Stimulated activated CD8-positive, alpha-beta memory T cell treated with anti-CD3 and anti-CD28 coated beads, Interleukin-12 subunit alpha, Interleukin-12 subunit beta, amount 100 ng/mL, for 24 hours (primary cell): Measurements from ENCODE around the gene CD72.

Experiments used
- DNase-seq: peaks from one replicate; pipeline ENCODE4 v3.0.0-alpha.2; 2020; ENCODE audit errors: extremely low read depth

Gene CD72, protein sequence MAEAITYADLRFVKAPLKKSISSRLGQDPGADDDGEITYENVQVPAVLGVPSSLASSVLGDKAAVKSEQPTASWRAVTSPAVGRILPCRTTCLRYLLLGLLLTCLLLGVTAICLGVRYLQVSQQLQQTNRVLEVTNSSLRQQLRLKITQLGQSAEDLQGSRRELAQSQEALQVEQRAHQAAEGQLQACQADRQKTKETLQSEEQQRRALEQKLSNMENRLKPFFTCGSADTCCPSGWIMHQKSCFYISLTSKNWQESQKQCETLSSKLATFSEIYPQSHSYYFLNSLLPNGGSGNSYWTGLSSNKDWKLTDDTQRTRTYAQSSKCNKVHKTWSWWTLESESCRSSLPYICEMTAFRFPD

DNA sequence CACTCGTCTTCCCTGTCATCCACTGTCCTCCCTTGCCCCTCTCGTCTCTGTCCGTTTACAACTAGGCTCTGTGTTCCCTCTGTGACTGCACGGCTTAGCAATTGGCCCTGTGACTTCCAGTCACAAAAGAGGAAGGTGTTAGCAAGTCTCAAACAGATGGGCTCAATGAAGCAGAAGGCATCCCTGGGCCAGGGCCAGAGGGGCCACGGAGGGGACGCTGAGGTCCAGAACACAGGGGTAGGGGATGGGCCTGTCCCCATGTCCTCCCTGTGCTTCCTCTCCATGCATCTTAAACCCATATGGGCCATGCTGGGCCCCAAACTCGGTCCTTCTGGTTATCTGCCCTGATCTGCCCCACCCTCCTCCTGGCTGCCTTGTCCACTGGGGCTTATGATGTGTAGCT is at the start of gene CD72:
CD72 (minus strand) TSS at position 89 of the 403 bp plus-strand sequence. CDS start 110 bp downstream, outside the sequence.
- DNase-seq: no peak

DNA sequence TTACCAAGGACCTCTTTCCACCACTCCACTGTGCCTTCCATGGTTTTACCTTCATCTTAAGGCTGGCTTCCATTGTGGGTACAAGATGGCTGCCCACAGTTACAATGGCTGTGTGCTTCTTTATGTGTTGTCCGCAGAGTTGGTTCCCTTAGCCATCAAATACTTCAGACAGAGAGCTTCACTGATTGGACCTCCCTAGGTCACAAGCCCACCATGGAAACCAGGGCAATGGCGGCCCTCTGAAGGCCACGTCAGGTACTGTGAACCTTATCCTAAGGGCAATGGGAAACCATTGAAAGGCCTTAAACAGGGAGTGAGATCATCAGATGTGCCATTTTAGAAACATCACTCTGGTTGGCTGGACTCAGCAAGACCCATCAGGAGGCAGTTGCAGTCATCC is 49.7 kb upstream of the CD72 start:
- no peak for DNase-seq

DNA sequence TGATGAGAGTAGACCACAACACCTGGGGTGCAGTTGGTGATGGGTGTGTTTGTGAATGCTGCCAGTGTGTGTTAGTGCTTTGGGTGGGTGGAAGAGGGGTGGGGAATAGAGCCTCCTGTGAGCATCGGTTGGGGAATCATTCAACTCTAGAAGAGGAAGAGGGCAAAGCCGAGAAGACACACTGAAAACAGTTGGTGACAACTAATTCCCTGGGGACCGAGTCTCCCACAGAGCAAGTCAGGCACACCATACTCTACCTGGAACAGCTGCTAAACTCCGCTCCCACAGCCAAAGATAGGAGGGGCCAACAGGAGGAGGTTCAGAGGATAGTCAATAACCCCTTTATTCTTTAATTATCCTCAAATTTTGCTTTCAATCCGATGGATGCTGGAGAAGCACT is 48.3 kb upstream of the CD72 start:
- DNase-seq: no peak

DNA sequence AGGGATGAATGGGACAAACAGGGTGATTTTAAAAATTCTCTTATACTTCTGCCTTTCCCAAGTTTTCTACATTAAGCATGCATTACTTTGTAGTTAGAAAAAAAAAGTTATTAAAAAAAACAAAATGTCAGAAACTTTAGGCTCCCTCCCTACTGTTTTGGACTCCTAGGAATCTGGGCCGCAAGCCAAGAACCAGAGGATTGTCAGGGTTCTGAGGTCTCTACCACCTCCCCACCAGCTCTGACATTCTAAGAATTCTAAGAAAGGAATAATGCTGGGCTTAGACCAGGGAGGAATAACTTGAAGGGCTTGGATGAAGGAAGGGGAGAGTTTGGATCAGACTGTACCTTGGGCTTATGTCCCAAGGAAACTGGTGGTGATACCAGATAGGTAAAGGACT is 47.8 kb upstream of the CD72 start:
- DNase-seq: no peak

DNA sequence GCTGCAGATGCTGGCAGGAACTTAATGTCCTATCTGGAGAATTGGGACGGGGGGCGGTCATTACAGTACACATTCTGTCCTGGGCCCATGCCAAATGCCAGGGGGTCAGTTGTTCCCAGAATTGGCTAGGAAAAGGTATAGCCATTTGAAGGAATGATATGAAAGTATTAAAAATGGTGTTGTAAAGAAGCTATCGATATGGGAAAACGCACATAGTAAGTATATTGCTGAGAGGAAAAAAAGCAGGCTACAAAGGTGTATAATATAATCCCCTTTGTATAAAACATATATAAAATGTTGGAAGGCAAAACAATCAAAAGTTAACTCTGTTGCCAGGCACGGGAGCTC is 47.2 kb upstream of the CD72 start:
- no peak for DNase-seq

DNA sequence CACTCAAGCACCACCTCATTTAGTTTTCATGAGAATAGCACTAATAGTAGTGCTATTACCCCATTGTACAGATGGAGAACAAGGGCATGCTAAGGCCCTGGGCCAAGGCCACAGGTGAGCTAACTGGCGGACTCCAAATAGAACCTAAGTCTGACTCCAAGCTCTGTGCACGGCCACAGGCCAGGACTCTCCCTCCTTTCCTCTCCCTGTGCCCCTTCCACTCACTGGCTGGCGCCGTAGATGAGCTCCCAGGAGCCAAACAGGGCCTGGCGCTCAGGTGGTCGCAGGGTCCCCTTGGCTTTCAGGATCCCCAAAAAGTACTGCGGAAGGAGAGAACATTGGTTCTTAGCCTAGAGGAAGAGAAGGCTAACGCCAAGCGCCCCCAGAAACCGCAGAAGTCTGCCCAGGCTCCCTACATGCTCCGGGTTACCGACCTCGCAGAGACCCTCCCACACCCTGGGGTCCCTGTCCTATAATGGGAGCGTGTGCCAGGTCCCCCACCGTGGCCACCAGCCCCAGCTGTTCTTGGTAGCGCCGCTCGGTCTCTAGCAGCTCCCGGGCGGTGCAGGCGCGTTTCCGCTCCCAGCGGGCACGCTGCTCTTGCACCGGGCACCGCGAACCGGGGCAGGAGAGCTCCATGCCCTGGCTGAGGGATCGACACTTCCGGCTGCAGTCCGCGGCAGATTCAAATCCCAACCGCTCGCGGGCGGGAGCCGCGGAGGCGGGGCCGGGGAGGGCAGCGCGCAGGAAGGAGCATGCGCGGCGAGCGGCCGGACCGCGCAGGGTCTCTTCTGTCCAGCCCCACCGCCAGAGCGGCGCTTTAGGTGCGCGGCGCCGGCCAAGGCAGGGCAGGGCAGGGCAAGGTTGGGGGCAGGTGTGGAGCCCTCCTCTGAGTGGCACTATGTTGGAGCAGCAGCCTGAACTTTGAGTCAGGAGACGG is 46.6 kb upstream of the CD72 start, which contains the start of gene ARHGEF39:
ARHGEF39 (minus strand) TSS at position 665 of the 940 bp plus-strand sequence; CDS start at position 639, 26 bp downstream.
- DNase-seq: no peak

DNA sequence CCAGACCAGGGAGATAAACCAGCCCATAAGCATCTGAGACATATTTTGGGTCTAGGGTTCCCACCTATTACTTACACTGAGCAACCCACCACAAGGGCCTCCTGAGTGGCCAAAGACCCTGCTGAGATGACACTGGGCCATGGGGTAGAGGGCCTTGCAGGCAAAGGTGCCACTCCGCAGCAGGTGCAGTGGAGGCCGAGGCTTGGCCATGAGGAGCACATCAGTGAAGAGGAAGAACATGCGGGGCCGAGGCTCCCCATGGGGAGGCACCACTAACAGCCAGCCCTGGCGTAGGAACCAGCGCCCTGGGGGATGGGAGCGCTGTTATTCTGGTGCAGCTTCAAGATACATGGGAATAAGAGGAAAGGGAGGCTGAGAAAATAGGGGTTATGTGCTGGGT is 44.2 kb upstream of the CD72 start:
- no peak for DNase-seq

DNA sequence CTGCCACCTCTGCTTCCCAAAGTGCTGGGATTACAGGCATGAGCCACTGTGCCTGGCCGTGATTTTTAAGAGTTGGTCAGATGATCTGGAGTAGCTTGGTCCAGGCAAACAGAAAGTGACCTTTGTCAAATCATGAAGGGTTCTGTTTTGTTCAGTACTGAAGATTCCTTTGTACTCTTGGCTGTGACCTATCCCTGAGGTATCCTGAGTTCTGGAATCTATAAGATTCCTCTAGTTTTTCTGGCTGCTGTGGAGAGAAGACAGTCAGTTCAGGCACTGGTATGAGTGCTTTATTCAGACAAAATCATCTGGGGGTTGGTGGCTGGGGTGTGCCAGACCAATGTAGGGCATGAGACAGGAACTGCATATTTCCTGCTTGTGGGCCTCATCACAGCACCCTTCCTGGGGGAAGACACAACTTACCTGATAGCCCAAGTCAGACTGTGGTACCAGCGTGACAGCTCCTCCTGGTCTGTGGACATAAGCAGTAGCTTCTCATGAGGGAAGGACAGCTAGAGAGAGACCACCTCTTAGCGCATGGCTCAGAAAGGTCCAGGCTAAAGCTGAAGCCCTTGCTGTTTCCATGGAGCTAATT is 43.6 kb upstream of the CD72 start:
- no peak for DNase-seq

DNA sequence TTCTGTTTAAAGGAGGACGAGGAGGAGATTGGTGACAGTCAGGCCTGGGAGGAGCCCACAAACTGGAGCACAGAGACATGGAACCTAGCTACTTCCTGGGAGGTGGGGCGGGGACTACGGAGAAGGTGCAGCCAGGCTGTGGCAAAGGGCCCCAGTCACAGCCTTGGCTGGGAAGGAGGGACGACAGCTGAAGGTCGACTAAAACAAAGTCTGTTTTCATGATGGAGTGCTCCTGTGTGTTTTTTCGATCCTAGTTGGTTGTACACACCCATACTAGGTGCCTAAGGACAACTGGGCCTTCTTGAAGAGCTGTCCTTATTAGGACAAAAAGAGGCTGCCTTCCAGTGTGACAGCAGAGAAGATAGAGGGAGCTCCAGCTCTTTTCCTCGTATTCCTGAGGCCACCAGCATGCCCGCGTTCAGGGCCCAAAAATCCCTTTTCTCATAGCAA is 42.8 kb upstream of the CD72 start:
- no peak for DNase-seq

DNA sequence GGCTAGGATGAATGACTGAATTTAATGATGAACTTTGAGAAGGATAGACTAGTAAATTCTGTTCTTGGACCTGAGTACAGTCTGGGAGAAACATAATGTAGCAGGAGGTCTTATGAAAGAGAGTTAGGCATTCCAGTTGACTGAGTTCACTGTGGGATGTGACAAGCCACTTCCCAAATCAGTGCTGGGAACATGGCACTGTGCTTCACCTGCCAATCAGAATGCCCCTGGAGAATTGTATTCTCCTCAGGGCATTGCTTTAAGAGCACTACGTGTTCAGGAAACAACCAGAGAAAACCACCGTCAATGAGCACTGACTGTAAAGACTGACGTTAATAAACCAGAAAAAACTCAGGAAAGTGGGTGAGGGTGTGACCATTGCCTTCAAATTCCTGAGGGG is 41.1 kb upstream of the CD72 start:
- DNase-seq: no peak

DNA sequence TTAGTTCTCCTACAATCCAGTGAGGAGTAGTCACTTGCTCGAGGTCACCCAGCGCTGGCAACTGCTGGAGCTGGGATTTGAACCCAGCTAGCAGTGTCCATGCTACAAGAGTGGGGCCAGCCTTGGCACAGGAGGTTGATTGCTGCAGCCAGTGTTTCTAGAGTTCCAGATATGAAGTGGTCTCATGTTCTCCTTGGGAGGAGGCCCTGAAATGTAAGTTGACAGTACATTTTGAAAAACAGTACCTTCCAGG is 40.7 kb upstream of the CD72 start:
- no peak for DNase-seq

DNA sequence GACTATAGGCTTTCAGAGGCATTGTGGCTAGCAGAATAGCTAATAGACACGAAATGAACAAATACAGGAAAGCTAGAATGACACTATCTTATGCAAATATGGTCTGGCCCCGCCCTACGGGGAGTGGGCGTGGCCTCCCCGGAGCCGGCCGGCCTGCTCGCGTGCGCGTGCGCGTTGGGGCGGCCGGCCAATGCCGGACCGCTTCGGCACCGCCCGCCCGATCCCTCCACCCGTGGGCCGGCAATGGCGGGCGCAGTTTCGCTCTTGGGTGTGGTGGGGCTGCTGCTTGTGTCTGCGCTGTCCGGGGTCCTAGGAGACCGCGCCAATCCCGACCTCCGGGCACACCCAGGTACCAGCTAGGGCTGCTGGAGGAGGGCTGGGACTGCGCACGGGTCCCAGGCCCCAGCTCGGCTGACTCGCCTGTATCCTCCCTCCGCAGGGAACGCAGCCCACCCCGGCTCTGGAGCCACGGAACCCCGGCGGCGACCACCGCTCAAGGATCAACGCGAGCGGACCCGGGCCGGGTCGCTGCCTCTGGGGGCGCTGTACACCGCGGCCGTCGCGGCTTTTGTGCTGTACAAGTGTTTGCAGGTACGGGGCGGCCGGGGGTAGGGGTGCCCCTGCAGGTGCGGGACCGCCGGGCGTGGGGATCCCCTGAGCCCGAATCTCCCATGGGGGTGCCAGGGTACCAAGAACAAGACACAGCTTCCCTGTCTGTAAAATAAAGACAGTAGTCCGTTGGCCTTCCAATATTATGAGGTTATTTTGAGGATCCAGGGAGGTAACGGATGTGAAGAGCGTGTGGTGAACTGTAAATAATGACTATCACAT is 40.1 kb upstream of the CD72 start, which contains the start of gene CCDC107:
CCDC107 (plus strand) TSS at position 156 of the 831 bp plus-strand sequence; CDS start at position 244, 88 bp downstream.
- DNase-seq: peak; percentile 58

DNA sequence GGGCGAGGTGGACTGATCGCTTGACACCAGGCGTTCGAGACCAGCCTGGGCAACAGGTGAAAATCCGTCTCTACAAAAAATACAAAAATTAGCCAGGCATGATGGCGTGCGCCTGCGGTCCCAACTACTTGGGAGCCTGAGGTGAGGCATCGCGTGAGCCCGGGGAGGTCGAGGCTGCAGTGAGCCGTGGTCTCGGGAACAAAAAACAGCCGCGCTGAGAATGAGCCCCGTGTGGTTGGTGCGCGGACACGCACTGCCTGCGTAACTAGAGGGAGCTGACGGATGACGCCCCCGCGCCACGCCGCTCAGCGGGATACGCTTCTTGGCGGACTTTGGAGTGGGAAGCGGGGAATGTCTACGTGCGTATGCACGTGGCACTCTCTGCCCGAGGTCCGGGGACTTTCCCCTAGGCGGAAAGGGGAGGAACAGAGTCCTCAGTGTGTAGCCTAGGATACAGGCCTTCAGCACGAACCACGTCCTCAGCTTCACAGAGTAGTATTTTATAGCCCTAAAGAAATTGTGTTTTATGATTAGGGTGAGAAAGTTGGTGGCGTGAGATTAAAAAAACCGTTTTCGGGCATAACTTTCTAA is 39.4 kb upstream of the CD72 start, which contains the start of gene RMRP:
RMRP (minus strand) TSS at position 474 of the 591 bp plus-strand sequence.
- DNase-seq: peak; percentile 89

DNA sequence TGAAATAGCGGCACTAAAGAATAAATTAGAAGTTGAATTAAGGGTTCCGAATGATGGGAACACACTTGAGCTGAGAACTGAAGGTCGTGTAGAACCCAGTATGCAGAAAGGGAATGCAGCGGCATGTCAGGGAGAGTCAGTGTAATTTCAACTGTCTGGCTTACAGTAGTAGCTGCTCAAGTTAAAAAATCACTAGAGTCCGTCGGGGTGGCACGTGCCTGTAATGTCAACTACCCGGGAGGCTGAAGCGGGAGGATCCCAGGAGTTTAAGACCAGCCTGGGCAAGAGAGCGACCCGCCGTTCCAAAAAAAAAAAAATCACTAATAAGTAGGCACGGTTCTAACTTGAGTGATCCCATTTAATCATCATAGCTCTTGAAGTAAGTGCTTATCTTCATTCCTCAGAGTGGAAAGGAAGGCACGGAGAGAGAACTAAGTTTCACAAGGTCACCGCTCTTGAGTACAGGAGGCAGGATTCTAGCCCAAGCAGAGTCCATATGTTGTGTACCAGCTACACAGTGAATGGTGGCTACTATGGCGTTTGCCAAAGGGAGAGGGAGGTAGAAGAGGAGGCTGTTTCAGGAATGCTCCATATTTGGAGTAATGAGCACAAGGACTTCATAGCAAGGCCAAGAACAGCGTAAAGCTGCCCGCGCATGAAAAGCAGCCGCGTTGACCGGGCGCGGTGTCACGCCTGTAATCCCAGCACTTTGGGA is 38.8 kb upstream of the CD72 start:
- DNase-seq: no peak

DNA sequence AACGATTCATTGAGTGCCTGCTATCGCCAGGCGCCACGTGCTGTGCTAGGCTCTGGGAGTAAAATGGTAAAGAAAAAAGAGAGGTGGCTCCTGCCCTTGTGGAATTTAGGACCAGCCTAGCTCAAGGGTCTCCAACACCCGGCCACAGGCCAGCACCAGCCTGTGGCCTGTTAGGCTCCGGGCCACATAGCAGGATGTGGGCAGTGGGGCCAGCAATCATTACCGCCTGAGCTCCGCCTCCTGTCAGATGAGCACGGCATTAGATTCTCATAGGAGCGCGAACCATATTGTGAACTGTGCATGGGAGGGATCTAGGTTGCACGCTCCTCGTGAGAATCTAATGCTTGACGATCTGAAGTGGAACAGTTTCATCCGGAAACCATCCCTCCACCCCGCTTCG is 38.1 kb upstream of the CD72 start:
- no peak for DNase-seq

DNA sequence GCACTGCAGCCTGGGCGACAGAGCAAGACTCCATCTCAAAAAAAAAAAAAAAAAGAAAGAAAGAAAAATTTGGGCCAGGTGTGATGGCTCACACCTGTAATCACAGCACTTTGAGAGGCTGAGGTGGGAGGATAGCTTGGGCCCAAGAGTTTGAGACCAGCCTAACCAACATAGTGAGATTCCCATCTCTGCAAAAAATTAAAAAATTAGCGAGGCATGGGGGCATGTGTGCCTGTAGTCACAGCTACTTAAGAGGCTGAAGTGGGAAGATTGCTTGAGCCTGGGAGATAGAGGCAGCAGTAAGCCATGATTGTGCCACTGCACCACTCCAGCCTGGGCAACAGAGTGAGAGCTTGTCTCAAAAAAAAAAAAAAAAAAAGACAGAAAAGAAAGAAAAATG is 35.4 kb upstream of the CD72 start:
- no peak for DNase-seq

DNA sequence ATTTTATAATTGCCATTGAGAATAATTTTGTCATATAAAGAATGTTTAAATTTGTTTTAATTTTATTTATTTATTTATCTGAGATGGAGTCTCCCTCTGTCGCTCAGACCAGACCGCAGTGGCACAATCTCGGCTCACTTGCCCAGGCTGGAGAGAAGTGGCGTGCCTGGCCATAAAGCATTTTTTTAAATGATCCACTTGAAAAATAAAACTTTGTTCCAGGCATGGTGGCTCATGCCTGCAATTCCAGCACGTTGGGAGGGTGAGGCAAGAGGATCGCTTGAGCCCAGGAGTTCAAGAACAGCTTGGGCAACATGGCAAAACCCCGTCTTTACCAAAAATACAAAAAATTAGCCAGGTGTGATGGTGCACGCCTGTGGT is 34.6 kb upstream of the CD72 start:
- no peak for DNase-seq

DNA sequence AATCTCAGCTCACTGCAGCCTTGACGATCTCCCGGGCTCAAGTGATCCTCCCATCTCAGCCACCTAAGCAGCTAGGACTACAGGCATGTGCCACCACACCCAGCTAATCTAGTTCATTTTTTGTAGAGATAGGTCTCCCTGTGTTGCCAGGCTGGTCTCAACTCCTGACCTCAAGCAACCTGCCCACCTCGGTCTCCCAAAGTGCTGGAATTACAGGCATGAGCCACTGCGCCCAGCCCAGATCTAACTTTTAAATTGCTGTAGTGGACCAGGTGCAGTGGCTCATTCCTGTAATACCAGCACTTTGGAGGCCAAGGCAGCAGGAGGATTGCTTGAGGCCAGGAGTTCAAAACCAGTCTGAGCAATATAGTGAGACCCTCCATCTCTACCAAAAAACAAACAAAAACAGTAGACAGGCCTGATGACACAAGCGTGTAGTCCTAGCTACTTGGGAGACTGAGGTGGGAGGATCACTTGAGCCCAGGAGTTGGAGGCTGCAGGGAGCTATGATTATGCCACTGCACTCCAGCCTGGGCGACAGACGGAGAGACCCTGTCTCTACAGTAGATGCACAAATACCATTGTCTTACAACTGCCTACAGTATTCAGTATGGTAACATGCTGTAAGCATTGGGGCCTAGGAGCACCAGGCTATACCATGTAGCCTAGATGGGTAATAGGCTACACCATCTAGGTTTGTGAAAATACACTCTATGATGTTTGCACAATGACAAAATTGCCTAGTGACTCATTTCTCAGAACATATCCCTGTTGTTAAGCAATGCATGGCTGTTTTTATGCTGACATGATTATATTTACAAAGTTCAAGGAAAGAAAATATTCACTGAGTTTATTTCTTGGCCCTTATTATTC is 34.0 kb upstream of the CD72 start:
- no peak for DNase-seq

DNA sequence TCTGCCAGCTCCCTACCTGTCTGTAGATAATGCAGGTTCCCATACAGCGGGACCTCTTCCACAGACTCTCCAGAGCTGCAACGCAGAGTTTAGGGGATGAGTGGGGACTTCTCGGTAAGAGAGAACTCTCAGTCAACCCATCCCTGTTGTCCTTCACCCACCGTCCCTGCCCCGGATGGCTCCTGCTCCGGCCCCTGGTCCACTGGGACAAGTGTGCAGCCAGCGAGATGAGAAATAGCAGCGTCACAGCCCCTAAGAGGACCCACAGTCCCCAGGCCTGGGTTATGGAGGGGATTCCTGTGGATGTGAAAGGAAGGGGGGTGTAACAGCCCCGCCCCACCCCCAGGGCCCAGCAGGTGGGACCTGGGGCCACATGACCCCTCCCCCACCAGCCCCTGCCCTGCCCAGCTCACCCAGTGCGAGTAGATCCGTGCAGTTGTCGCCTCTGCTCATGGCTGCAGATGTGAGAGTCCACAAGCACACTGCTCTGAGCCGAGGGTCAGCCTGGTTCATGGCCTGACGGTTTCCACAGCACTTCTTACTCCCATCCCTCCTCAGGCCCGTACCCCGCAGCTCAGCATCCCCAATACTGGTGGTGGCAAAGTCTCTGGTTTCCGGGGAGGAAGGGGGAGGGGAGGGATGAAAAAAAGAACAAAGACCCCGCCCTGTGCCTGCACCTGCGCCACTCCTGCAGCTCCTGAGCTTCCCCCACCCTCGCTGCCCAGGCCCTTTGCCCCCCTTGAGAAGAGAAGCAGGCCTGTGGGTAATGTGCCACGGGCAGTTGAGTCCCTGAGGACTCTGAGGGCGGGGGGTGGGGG is 32.3 kb upstream of the CD72 start, which contains the start of gene SIT1:
SIT1 (minus strand) TSS at position 591 of the 818 bp plus-strand sequence; CDS start at position 513, 78 bp downstream.
- DNase-seq: no peak
